Fibroblast of skin of abdomen (primary cell): Measurements from ENCODE around the gene ZMYND8.
"Not testable (repeated sequence)": the region's sequence is repeated elsewhere in the genome, so short reads cannot be mapped to it uniquely, and the experiment has no call there.

Source experiments
- DNase-seq: peaks from one replicate; pipeline ENCODE4 v3.0.0-alpha.2; 2013

The ZMYND8 gene

DNA sequence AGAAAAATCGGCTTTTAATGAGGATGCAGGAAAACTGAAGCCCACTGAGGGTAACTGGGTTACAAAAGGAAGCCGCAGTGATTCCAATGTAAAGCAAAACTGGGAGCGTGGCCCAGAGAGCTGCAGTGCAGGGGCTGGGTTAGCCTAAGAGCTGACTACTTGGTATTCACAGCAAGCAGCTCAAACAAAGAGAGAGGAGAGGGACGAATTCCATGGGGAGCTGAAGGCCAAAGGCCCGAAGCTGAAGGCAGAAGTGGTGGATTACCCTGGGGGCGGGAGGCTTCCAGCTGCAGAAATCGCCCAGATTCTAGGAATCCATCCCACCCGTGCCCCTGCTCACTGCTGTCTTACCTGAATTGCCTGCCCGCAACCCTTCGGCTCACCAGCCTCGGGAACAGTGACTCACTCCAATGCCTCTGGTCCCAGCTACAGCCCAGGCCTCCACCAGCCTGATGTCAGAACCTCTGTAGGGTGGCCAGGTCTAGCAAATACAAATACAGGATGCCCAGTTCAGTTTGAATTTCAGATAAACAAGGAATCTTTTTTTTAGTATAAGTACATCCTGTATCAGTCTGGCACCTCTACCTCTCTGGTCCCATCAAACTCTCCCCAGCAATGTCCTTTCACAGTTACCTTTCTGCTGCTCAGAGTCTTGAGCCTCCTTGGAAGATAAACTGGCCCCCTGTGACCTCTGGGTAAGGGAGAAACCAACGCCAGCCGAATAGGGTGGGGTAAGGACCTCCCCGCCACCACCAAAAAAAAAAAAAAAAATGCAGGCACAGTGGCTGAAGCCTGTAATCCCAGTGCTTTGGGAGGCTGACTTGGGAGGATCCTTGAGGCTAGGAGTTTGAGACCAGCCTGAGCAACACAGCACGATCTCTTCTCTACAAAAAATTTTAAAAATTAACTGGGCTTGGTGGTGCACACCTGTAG, 14.6 kb upstream of the ZMYND8 start:
- DNase-seq = no peak

DNA sequence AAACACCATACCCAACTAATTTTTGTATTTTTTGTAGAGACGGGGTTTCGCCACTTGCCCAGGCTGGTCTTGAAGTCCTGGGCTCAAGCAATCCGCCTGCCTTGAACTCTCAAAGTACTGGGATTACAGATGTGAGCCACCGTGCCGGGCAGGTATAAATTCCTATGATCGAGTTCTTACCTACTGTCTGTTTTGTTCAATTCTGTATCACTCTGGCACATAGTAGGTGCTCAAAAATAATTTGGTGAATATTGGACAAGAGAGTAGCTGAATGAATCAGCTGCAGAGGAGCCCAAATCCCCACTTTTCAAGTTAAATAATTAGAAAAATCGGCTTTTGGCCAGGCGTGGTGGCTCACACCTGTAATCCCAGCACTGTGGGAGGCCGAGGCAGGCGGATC, 13.7 kb upstream of the ZMYND8 start:
- no peak for DNase-seq

DNA sequence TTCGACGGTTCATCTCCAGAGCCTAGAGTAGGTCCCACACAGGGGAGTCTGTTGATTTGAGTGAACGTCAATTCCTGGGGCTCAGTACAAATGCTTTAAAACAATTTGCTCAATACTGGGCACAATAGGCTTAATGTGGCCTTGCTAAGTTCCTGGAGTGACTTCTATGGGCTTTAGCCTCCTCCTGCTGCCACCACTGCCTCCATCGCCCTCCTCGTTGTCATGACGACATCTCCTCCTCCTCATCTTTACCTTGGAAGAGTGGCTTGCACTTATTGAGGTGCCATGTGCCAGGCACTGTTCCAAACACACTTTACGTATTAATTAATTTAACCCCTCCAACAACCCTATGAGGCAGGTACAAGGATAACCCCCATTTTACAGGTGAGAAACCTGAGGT, 11.8 kb upstream of the ZMYND8 start:
- no peak for DNase-seq

DNA sequence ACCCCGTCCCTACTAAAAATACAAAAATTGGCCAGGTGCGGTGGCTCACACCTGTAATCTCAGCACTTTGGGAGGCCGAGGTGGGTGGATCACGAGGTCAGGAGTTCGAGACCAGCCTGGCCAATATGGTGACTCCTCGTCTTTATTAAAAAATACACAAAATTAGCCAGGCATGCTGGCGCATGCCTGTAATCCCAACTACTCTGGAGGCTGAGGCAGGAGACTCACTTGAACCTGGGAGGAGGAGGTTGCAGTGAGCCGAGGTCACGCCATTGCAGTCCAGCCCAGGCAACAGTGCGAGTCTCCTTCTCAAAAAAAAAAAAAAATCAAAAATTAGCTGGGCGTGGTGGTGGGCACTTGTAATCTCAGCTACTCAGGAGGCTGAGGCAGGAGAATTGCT, 9.8 kb upstream of the ZMYND8 start:
- DNase-seq = not testable (repeated sequence)

DNA sequence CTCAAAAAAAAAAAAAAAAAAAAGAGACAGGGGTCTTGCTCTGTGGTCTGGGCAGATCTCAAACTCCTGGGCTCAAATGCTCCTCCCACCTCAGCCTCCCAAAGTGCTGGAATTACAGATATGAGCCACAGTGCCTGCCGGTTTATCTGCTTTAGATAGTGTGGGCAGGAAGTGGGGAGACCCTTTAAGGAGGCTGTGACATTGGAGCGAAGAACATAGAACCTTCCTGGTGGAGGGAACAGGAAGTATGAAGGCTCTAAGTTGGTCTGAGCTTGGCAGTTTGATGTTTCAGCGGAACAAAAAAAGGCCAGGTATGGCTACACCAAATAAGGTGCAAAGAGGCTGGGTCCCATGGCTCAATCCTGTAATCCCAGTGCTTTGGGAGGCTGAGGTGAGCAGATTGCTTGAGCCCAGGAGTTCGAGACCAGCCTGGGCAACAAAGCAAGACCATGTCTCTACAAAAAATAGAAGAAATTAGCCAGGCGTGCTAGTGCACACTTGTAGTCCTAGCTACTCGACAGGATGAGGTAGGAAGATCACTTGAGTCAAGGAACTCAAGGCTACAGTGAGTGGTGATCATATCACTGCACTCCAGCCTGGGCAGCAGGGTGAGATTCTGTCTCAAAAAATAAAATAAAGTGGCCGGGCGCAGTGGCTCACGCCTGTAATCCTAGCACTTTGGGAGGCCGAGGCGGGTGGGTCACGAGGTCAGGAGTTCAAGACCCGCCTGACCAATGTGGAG, 8.7 kb upstream of the ZMYND8 start:
- no peak for DNase-seq

DNA sequence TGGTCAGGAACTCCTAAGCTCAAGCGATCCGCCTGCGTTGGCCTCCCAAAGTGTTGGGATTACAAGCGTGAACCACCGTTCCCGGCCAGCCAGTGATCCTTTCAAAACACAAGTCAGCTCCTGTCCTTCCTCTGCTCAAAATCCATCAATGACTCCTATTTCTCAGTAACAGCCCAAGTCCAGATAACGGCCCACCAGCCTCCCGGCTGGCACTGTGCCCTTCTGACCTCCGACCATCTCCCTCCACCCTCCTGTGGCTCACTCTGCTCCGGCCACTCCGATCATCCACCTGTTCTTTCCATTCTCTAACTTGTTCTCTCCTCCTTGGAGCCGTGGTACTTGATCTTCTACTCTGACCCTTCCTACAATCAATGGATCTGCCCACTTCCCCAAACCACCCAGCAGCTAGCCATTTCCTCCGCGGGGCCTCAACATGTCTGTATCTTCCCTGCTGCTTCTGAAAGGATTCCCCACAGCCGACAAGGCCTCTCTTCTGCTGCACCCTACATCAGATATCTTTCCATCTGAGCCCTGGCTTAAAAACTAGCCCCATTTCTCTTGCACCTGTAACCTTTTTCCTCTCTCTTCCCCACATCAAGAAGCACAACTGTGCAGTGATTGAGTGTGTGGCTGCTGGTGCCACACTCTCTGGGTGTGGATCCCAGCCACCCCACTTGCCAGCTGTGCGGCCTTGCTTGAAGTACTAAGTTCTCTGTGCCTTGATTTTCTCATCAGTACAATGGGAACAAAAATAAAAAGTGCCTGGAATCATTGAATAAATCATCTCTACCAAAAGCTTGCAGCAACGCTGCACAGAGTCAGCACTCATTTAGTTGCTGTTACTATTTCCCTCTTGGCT, 6.1 kb upstream of the ZMYND8 start:
- DNase-seq = no peak

DNA sequence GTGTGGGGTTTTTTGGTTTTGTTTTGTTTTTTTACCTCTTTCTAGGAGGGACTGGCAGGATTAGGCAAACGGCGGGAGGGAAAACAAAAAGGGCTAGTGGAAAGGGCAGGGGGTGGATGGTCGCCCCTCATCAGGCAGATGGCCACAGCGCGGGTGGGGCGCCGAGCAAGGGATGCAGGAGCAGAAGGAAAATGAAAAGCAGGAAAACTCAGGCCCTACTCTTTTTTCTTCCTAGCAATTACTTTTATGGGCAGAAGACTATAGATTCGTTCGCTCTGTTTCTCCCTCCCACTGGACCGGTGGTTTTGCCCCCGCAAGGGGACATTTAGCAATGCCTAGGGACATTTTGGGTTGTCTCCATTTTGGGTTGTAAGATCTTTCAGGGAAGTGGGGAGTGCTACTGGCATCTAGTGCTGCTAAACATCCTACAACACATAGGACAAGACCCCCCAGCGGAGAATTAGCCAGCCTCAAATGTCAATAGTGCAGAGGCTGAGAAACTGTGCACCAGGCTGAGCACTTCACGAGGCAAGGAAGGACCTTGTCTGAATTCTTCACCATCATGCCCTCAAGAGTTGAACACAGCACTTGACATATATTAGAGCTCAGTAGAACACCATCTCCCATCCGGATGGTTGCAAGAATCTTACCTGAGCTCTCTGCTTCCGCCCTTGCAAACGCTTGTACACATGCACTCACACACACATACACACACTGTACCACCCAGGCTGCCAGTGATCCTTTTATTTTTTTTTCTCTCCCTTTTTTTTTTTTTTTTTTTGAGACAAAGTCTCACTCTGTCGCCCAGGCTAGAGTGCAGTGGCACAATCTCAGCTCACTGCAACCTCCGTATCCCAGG, 4.8 kb upstream of the ZMYND8 start:
- DNase-seq = no peak

DNA sequence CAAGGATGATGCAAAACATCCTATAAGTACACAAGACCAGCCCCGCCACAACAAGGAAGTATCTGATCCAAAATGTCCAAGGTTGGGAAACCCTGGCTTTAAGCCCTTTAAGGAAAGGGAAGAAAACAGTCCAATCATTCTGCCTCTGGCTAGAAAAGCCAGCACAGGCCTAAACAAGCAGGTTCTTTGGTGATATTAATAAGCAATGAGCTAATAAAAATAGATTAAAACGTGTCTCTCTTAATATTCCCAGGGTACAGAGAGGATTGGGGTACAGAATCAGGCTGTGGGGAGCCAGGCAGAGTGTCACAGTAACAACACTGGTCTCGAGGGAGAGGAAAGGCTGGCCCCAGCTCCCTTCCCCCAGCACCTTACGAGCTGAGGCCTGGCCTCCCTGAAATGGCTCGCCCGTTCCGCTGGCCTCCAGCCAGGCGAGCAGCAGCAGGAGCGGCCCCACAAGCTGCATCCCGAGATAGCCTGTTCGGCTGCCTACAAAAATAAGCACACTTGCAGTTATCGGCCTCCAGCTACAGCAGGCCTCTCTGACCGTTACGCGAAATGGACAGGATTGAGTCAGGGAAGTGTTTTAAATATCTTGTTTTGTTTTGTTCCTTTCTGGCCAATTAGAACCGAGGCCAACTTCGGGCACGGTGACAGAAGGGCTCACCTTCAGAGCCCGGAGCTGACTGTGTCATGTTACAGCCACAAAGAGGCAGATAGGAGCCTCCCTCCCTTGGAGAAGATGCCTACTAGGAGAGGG, 4.0 kb upstream of the ZMYND8 start:
- peak; percentile 80 for DNase-seq

DNA sequence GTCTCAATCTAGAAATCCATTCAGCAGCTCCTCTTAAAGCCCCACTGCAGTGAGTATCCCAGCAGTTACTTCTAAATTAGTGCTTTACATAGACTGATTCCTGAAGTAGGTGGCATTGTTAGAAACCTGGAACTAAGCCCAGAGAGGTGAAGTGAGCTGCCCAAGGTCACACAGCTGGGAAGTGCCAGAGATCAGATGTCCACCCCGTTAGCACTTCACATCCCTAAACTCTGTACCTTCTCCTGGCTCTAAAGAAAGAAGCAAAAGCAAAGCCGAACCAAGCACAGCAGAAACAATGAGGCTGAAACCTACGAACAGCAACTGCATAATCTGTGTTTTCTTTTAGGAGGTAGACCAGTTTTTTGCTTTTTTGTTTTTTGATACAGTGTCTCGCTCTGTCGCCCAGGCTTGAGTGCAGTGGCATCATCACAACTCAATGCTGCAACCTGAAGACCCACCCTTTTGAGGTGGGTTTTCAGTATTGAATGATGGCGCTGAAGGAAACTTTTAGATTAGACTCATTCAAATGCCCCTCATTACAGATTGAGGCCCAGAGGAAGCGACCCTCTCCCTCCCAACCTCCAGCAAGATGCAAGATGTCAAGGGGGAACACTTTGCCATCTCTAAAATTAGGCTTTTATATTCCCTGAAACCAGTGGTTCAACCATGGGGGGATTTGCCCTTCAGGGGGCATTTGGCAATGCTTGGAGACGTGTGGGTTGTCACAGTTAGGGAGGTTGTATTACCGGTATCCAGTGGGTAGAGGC, 3.2 kb upstream of the ZMYND8 start:
- DNase-seq = no peak

DNA sequence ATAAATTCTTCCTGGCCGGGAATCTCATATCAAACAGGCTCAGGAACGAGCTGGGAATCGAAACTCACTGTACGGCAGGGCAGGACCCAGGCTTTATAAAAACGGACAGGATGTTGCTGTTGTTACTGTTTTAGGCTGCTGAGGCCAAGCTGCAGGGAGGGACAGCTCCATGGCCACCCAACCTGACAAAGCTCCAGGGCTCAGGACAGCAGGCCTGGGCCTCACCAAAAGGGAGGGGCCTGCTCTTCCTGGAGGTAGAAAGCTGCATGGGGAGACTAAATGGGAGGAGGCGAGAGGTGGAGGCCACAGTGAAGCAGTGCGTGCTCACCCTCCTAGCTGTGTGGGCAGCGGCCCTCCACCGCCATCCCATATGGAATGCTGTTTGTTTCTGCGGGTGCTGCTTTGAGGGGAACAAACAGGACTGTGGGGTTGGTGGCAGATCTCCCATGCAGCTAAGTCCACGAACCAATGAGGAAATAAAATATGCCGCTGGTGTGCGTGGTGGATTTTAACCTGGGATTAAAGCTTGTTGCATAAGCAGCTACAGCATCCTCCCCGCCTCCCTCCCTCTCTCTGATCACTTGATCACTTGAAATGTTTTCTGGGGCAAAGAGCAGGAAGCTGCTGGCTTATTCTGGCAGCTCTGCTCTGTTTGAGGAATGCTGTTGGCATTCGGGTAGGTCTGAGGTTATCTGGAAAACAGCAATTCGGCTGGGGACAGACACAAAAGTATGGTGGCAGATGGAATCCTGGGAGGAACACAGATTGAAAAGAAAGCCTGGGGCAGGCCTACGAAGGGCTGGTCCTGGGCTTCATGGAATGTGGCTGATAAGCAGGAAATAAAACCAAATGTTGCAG, 2.4 kb upstream of the ZMYND8 start:
- DNase-seq = peak; percentile 91

DNA sequence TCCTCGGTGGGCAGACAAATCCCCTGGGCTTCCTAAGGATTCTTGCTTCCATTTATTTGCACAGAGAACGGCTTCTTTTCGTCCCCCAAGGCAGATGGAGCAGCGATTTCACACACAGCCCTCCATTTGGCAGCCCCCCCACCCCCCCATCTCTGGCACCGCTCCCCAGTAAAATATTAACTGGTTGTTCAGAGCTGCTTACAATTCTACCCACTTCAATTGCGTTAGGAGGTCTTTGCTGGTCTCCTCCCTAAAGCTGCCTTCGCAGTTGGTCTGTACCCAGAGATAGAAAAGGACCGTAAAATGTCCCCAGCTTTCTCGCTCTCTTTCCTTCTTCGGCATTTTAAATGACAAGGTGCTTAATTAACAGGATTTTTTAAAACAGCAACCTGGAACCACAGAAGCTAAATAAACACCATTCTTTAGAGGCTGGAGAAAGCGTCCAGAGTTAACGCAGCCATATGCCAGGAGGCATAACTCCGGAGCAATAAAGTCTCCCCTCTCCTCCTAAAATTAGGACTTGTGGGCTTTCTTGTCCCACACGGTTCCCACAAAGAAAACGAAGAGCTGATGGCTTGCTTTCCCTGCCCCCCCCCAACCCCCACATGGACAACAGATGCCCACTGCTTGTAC, 1.7 kb upstream of the ZMYND8 start:
- no peak for DNase-seq

DNA sequence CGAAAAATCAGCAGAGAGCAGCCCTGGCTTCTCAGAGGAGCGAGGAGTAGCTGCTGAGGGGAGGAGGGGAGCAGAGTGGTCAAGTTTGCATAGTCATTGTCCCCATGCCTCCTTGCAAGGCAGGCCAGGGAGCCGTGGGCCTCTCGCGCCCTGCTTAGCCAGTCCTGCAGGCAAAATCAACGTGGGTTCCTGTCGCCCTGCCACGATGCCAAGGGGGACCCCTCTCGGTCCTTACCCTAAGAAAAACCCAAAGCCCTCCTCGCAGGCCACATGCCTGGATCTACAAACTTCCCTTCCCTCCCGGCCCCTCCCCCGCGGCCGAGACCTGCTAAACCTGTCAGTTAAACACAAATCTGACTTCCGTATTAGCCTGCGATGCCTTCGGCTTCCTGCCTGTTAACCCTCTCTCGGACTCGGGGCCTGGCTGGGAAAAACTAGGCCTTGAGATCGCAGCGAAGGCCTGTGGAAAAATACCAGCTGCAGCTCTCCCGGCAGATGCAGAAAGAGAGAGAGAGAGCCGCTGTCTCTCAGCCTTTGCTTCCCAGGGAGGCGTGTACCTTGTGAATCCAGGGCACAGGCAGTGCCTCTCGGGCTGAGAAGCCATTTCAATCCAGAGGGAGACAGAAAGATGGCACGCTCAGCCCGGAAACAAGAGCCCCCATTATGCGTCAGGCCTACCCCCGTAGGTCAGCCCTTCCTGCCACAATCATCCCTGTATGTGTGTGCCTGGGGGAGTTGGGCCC, 968 bp upstream of the ZMYND8 start:
- peak; percentile 88 for DNase-seq

DNA sequence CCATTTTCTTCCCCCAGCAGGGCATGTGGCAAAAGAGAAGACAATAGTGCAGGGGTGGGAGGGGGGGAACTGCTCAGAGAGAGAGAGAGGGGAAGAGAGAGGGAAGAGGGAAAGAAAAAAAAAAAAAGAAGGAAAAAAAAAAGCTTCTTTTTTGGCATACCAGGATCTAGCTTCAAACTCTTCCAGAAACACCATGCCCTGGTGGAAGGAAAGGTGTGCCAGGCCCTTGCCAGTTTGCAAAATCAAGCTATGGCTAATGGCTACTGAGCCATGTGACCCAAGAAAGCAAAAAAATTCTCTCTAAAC, 326 bp downstream of the ZMYND8 start:
- DNase-seq = no peak

DNA sequence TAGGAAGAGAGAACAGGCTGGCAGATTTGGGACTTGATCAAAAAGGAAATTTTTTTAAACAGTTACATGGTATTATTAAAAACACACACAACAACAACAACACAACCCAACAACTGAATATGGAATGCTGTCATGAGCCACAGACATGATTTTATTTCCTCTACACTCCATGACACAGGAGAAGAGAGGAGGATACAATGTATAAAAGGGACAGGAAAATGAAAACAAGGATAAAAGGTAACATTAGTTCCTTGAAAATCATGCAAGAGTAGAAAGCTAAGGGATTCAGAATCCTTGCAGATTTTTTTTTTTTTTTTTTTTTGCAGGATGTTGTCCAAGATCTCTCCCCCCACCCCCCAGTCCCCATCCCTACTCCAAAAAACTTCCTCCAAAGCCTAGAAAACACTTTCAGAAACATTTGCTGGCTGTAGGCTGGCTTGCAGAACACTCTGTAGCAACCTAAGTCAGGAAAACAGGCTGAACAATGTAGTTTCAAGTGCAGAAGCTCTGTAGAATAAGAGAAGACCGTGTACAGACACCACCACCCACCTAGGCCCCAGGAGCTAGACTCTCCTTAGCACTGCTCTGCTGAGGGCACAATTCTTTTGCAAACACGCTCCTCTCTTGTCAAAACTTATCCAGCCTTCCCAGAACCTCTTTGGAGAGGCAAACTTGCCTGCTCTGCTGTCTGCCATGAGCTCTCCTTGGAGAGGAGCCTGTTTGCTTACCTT, 845 bp downstream of the ZMYND8 start:
- no peak for DNase-seq

DNA sequence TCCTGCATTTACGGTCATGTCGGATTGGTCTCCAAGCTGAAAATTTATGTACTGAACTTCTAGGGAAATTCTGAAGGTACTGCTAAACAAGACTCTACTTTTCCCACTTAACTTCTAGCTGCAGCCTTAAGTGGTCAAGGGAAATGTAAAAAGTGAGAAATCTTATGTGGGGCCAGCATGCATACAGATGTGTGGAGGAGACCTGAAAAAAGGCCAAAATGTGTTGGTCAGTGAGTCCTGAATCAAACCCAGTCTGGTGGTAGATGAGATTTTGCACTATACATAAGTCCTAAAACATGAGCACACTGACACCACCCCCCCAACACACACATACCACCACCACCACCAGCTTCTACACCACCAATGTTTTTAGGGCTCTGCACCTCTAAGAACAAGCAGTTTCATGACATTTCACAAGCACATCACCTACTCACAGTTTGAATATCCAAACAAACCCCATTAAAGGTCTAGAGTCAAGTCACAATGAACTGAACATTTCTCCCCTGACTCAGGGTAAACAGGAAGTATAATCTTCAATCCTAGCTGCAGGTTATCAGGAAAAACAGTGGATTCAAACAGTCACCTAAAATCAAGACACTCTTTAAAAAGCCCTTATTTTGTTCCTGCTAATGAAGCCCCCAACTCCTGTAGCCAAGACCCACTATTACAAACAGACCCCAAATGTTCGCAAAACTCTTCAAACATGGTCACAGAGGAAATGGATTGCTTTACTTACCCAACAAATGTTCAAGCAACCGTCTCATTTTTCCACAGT, 1.6 kb downstream of the ZMYND8 start:
- no peak for DNase-seq

DNA sequence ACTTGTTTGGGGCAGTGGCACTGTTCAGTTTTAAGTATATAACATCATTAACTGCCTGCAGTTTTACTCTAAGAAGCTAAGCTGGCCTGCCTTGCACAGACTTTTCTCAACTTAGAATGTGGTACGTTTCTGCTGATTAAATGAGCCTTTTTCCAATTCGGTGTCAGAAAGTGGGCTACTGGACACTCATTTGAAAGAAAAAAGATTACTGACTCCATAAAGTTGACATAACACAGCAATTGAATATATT, 2.1 kb downstream of the ZMYND8 start:
- DNase-seq = no peak
